ENCODE data around the gene CPN1.
A peak's percentile ranks its signal among the peaks of the same experiment; 100 is the strongest.

The CPN1 gene

GRCh38 chr10:100000109-100000644 is 81.5 kb downstream of the CPN1 start:
- Mint-ChIP-seq H3K27ac (no peak overlapping the region), H3K9me3 (no peaks in the 10 kb centered on the region), H3K4me3 (no peak overlapping the region)

GRCh38 chr10:99999319-100000108 is 82.2 kb downstream of the CPN1 start:
- Mint-ChIP-seq H3K4me3 (no peak overlapping the region), H3K27me3 (no peaks in the 10 kb centered on the region), H3K27ac (no peak overlapping the region), H3K9me3 (no peaks in the 10 kb centered on the region), H3K4me1 (peaks cover 12% of the 10 kb centered on the region)
- ATAC-seq (no peak), DNase-seq (no peak)

More at GRCh38 chr10:100000109-100000644, 81.5 kb downstream of the CPN1 start:
- H3K4me1 Mint-ChIP-seq: peaks cover 9% of the 10 kb centered on the region
- no peak for ATAC-seq
- DNase-seq: no peak
- H3K27me3 Mint-ChIP-seq: no peaks in the 10 kb centered on the region

GRCh38 chr10:99998889-99999288 is 82.8 kb downstream of the CPN1 start:
- ATAC-seq: no peak
- H3K9me3 Mint-ChIP-seq: no peaks in the 10 kb centered on the region
- H3K4me1 Mint-ChIP-seq: peaks cover 18% of the 10 kb centered on the region
- no peak overlapping the region for H3K27ac Mint-ChIP-seq
- H3K27me3 Mint-ChIP-seq: no peaks in the 10 kb centered on the region
- no peak overlapping the region for H3K4me3 Mint-ChIP-seq
- DNase-seq: no peak

GRCh38 chr10:99996671-99997648 is 84.7 kb downstream of the CPN1 start:
- Mint-ChIP-seq H3K4me1 (peaks cover 25% of the 10 kb centered on the region), H3K9me3 (no peaks in the 10 kb centered on the region), H3K27ac (no peak overlapping the region), H3K27me3 (no peaks in the 10 kb centered on the region), H3K4me3 (no peak overlapping the region)
- ATAC-seq (no peak), DNase-seq (no peak)

GRCh38 chr10:99995713-99996112 is 86.0 kb downstream of the CPN1 start:
- H3K4me1 Mint-ChIP-seq: peaks cover 25% of the 10 kb centered on the region
- H3K27ac Mint-ChIP-seq: no peak overlapping the region
- no peak overlapping the region for H3K4me3 Mint-ChIP-seq
- H3K27me3 Mint-ChIP-seq: no peaks in the 10 kb centered on the region
- ATAC-seq (no peak), DNase-seq (no peak)
- no peaks in the 10 kb centered on the region for H3K9me3 Mint-ChIP-seq

- H3K27ac Mint-ChIP-seq: no peak overlapping the region
- no peak for DNase-seq
- ATAC-seq: no peak
- H3K4me1 Mint-ChIP-seq: peaks cover 25% of the 10 kb centered on the region
- H3K9me3 Mint-ChIP-seq: no peaks in the 10 kb centered on the region
- H3K27me3 Mint-ChIP-seq: no peaks in the 10 kb centered on the region
- no peak overlapping the region for H3K4me3 Mint-ChIP-seq
Measured at GRCh38 chr10:99995269-99995668, 86.4 kb downstream of the CPN1 start.

GRCh38 chr10:99994801-99995200 is 86.9 kb downstream of the CPN1 start:
- ATAC-seq: no peak
- H3K27me3 Mint-ChIP-seq: no peaks in the 10 kb centered on the region
- no peak overlapping the region for H3K27ac Mint-ChIP-seq
- DNase-seq: no peak
- H3K4me1 Mint-ChIP-seq: peaks cover 25% of the 10 kb centered on the region
- H3K9me3 Mint-ChIP-seq: no peaks in the 10 kb centered on the region
- peak overlapping the region in 1 of 2 donors; percentile 29 for H3K4me3 Mint-ChIP-seq

GRCh38 chr10:99993701-99994689 is 87.7 kb downstream of the CPN1 start:
- Mint-ChIP-seq H3K4me3 (peak overlapping the region; percentile 58 to 65), H3K27me3 (no peaks in the 10 kb centered on the region), H3K27ac (peak overlapping the region; percentile 55 to 78), H3K4me1 (peaks cover 25% of the 10 kb centered on the region), H3K9me3 (no peaks in the 10 kb centered on the region)
- ATAC-seq: peak; percentile 99
- DNase-seq: peak; percentile 57 to 75

All from stimulated activated naive CD8-positive, alpha-beta T cell treated with anti-CD3 and anti-CD28 coated beads, Interleukin-15, amount 100 ng/mL, for 72 hours (primary cell).